ENCODE results near the gene SASH1. TPM values are rescaled to one million over a fixed set of nuclear protein-coding genes. Genes with fewer than 3 reads are reported as not detected.

The SASH1 gene
- total RNA-seq, 1 experiment from 2014 or later: 12.3 TPM

DNA sequence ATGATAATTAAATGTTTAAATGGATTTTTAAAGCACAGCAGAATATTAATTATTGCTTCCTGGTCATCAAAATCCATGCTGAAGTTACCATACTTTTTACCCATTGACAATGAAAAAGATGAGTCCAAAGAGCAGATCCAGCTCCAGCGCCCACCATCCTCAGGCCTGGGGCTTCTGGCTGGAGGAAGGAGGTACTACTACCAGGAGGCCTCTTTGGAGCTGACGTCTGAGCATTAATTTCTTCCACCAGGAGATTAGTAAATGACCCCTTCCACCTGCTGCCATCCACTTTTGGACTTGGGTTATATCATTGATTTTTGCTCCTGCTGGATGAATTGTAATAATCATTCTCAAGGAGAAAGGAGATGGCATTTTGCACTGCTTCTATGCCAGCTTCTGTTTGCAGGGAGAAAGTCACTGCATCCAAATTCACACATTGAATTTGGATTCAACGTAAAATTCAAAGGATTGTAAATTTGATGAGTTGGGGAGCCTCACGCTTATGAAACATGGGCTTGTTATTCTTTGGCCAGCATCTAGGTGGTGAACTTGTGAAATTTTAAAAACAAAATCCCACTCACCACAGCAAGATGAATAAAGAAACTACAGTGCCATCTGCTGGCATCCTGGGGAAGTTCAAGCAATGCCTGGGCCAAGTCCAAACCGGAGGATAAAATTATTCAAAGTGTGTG, 121.8 kb downstream of the SASH1 start:
- Mint-ChIP-seq H3K9me3 (ENCODE audit: low read depth, unreplicated experiment) (no peaks in the 10 kb centered on the region), H3K27me3 (ENCODE audit: unreplicated experiment) (no peaks in the 10 kb centered on the region), H3K4me3 (ENCODE audit: low read depth, unreplicated experiment) (no peak overlapping the region), H3K27ac (ENCODE audit: unreplicated experiment) (no peak overlapping the region), H3K36me3 (ENCODE audit: insufficient read depth, unreplicated experiment) (no peaks in the 10 kb centered on the region), H3K4me1 (ENCODE audit: low read depth, unreplicated experiment) (peaks cover 24% of the 10 kb centered on the region)
- BruUV-seq (replicated peaks): no TSS peak
- DNase-seq: peak; percentile 59
- intact Hi-C loops (cut with micrococcal nuclease; ENCODE audit: unreplicated experiment): loop anchor here (1.0 to 10.0 kb wide), 4 partner anchors 122 to 960 kb away; partner anchors contain the start of genes SAMD5 and SASH1
- TF ChIP-seq, protein P1, sequence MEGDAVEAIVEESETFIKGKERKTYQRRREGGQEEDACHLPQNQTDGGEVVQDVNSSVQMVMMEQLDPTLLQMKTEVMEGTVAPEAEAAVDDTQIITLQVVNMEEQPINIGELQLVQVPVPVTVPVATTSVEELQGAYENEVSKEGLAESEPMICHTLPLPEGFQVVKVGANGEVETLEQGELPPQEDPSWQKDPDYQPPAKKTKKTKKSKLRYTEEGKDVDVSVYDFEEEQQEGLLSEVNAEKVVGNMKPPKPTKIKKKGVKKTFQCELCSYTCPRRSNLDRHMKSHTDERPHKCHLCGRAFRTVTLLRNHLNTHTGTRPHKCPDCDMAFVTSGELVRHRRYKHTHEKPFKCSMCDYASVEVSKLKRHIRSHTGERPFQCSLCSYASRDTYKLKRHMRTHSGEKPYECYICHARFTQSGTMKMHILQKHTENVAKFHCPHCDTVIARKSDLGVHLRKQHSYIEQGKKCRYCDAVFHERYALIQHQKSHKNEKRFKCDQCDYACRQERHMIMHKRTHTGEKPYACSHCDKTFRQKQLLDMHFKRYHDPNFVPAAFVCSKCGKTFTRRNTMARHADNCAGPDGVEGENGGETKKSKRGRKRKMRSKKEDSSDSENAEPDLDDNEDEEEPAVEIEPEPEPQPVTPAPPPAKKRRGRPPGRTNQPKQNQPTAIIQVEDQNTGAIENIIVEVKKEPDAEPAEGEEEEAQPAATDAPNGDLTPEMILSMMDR (IDR thresholded peaks at IDR 0.05; ENCODE audit: unreplicated experiment): peak; percentile 74
- CTCF ChIA-PET: no interaction called here

- TF ChIP-seq, protein P1 (IDR thresholded peaks at IDR 0.05; ENCODE audit: unreplicated experiment): no peak
- CTCF ChIA-PET: no interaction called here
- DNase-seq: no peak
- Mint-ChIP-seq H3K4me3 (ENCODE audit: low read depth, unreplicated experiment) (no peak overlapping the region), H3K9me3 (ENCODE audit: low read depth, unreplicated experiment) (no peaks in the 10 kb centered on the region), H3K27me3 (ENCODE audit: unreplicated experiment) (no peaks in the 10 kb centered on the region), H3K36me3 (ENCODE audit: insufficient read depth, unreplicated experiment) (no peaks in the 10 kb centered on the region), H3K4me1 (ENCODE audit: low read depth, unreplicated experiment) (peaks cover 24% of the 10 kb centered on the region), H3K27ac (ENCODE audit: unreplicated experiment) (no peak overlapping the region)
- BruUV-seq (replicated peaks): no TSS peak
- intact Hi-C loops (cut with micrococcal nuclease; ENCODE audit: unreplicated experiment): loop anchor here (2.0 to 10.0 kb wide), 2 partner anchors 200 to 960 kb away; partner anchors contain the start of gene SAMD5
These were observed 122.3 kb downstream of the SASH1 start for GRCh38 chr6:148465011-148465335.

GRCh38 chr6:148465670-148466069, 123.0 kb downstream of the SASH1 start:
- Mint-ChIP-seq H3K4me3 (ENCODE audit: low read depth, unreplicated experiment) (no peak overlapping the region), H3K36me3 (ENCODE audit: insufficient read depth, unreplicated experiment) (no peaks in the 10 kb centered on the region), H3K27ac (ENCODE audit: unreplicated experiment) (peak overlapping the region; percentile 12), H3K9me3 (ENCODE audit: low read depth, unreplicated experiment) (no peaks in the 10 kb centered on the region), H3K27me3 (ENCODE audit: unreplicated experiment) (no peaks in the 10 kb centered on the region), H3K4me1 (ENCODE audit: low read depth, unreplicated experiment) (peaks cover 24% of the 10 kb centered on the region)
- DNase-seq: no peak
- no TSS peak for BruUV-seq (replicated peaks)
- CTCF ChIA-PET: interaction anchor here (0.6 kb wide), 1 partner anchor 211 kb away, joined by 3 read pairs; no protein-coding TSS in a partner anchor
- intact Hi-C loops (cut with micrococcal nuclease; ENCODE audit: unreplicated experiment): loop anchor here (2.0 to 10.0 kb wide), 2 partner anchors 201 to 961 kb away; partner anchors contain the start of gene SAMD5
- TF ChIP-seq, protein P1 (IDR thresholded peaks at IDR 0.05; ENCODE audit: unreplicated experiment): no peak

DNA sequence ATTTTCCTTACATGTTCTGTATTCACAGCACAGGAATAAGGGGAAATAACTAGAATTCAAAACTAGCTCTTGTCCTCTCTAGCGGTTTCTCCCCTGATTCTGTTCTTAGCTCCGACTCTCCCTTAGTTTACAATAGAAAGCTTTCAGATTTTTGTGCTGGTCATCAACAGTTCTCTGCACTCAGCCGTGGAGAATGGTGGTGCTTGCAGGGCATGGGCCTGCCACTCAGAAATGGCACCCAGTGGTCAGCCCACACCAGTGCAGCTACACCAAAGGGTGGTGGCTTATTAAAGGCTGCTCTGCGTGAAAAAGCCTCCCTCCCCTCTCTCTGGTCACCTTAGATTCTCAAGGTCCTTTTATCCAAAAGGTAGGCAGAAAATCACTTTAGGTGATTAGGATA, 123.5 kb downstream of the SASH1 start:
- no peak overlapping the region for H3K4me3 Mint-ChIP-seq (ENCODE audit: low read depth, unreplicated experiment)
- H3K4me1 Mint-ChIP-seq (ENCODE audit: low read depth, unreplicated experiment): peaks cover 24% of the 10 kb centered on the region
- DNase-seq: no peak
- H3K36me3 Mint-ChIP-seq (ENCODE audit: insufficient read depth, unreplicated experiment): no peaks in the 10 kb centered on the region
- no peaks in the 10 kb centered on the region for H3K27me3 Mint-ChIP-seq (ENCODE audit: unreplicated experiment)
- CTCF ChIA-PET: no interaction called here
- intact Hi-C loops (cut with micrococcal nuclease; ENCODE audit: unreplicated experiment): loop anchor here (10.0 kb wide), 1 partner anchor 961 kb away; the partner anchor contains the start of gene SAMD5
- no TSS peak for BruUV-seq (replicated peaks)
- peak overlapping the region; percentile 12 for H3K27ac Mint-ChIP-seq (ENCODE audit: unreplicated experiment)
- TF ChIP-seq, protein P1 (IDR thresholded peaks at IDR 0.05; ENCODE audit: unreplicated experiment): no peak
- H3K9me3 Mint-ChIP-seq (ENCODE audit: low read depth, unreplicated experiment): no peaks in the 10 kb centered on the region

Measured in Calu3 (cell line).